IPS-18c (cell line): ENCODE data around the gene MFSD11.
A peak's percentile ranks its signal among the peaks of the same experiment; 100 is the strongest.
"Not testable (repeated sequence)": the region's sequence is repeated elsewhere in the genome, so short reads cannot be mapped to it uniquely, and the experiment has no call there.

Experiments
- H3K4me3 ChIP-seq: 2 replicates; pipeline ENCODE4 v1.7.0; 2013; ENCODE audit warnings: low read depth, mild to moderate bottlenecking, low read length, moderate library complexity; ENCODE audit not compliant: insufficient read depth
- H3K9me3 ChIP-seq: one replicate; pipeline ENCODE4 v1.6.1; 2013; ENCODE audit warnings: mild to moderate bottlenecking, low read length, moderate library complexity; ENCODE audit not compliant: control insufficient read depth, insufficient read depth

MFSD11 gene

DNA sequence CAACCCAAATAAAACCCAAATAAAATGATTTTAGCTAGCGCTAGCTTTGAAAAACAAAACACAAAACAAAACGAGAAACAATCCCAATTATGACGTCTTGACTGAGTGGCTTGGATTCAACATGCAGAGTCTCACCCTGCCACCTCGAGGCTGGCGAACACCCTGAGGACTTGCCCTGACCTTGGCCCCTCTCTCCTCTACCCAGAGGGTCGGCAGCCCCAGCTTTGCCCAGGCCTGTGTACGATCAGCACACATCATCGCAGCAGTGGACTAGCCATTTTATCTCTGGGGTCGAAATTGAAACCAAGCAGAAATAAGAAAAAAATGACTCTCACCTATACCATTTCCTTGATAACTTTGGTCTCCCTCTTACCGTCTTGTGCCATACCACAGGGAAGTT lies 16.5 kb upstream of the MFSD11 start:
- no peak overlapping the region for H3K4me3 ChIP-seq

DNA sequence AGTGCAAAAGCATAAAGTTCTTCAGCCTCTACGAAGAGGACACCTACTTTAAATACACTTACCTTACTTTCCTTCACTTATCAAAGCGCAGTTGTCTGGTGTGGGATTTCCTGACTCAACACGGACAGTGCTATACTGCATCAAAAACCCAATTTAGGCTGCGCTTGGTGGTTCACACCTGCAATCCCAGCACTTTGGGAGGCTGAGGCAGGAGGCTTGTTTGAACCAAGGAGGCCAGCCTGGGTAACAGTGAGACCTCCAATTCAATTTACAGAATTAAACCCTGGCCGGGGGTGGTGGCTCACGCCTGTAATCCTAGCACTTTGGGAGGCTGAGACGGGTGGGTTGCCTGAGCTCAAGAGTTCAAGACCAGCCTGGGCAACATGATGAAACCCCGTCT lies 15.6 kb upstream of the MFSD11 start:
- Histone ChIP-seq H3K4me3 (no peak overlapping the region), H3K9me3 (no peaks in the 10 kb centered on the region)

More for the DNA sequence above, 16.5 kb upstream of the MFSD11 start:
- no peaks in the 10 kb centered on the region for H3K9me3 ChIP-seq

DNA sequence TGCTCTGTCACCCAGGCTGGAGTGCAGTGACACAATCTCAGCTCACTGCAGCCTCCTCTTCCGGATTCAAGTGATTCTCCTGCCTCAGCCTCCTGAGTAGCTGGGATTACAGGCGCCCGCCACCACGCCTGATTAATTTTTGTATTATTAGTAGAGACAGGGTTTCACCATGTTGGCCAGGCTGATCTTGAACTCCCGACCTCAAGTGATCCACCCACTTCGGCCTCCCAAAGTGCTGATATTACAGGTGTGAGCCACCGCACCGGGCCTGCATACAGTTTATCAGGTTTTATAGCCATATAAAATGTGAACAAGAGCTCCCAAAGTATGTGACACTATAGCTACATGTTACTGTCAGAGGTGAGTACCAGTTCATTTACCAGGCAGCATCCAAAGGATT lies 14.9 kb upstream of the MFSD11 start:
- H3K9me3 ChIP-seq, H3K4me3 ChIP-seq: not testable (repeated sequence)

DNA sequence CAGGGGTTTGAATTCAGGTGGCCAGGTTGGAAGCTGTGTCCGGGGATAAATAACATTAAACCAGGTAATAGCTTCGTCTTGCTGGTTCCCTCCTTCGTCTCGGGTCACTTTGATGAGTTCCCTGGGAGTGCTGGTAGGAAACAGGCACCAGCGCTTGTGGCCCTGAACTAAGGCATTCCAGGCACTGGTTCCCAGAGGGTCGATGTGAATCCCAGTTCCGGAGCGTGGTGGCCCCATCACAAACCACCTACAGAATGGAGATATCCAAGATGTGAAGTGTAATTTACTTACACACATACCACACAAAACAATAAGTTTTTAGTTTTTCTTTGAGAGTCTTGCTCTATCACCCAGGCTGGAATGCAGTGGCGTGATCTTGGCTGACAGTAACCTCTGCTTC lies 14.1 kb upstream of the MFSD11 start:
- no peaks in the 10 kb centered on the region for H3K9me3 ChIP-seq
- H3K4me3 ChIP-seq: no peak overlapping the region

DNA sequence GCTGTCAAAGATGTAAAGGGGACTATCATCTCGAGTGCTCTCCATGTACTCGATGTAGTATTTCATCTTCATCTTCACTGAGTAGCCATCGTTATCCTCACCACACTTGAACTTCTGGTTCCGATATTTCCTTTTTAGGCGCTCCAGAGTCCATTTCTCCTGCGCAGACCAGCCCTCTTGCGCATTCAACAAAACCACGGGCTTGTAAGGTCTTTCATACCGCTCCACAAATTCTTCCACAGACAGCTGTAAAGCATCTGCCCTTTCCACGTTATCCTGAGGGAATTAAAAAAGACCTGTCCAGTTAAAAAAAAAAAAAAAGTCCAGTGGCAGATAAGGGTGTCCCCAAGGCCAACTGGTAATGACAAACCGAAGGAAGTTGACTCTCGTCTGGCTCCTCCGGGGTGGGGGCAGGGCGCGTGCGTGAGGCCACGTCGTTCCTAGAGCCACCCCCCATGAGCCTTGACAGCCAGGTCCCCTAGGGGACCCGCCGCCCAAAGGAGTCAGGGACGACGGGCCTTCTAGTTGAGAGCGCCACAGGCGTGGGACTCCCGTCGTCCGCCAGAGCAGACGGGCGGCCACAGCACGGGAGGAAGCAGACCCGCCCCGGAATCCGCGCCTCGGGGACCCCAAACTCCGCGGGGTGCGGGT lies 12.2 kb upstream of the MFSD11 start:
- Histone ChIP-seq H3K9me3 (no peaks in the 10 kb centered on the region), H3K4me3 (peak overlapping the region; percentile 89)

DNA sequence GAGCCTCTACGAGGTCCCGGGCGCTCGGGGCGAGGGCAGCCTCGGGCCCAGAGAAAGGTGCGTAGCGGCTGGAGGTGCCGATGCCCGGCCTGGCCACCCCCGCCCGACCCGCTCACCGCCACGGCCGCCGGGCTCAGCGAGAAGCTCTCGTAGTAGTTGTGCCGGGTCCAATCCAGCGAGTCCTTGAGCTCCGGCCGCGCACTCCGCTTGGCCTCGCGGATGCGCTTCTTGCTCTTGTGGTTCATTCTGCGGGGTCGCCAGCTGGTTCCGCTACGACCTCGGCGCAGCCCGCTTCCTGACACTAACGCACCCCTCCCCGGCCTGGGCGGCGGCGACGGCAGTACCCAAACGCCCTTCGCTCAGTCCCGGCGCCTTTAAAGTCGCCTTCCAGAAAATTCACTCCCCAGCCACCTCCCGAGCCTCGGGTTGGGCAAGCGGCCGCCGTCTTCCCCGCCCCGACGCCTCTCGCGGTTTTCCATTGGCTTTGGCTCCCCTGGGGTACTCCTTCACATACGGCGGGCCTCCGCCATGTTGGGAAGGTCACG lies 11.6 kb upstream of the MFSD11 start, which contains the start of gene JMJD6:
JMJD6 (minus strand) TSS at position 376 of the 545 bp plus-strand sequence; CDS start at position 245, 131 bp downstream.
- no peaks in the 10 kb centered on the region for H3K9me3 ChIP-seq
- peak within 1 kb of the TSS; percentile 99 for H3K4me3 ChIP-seq

DNA sequence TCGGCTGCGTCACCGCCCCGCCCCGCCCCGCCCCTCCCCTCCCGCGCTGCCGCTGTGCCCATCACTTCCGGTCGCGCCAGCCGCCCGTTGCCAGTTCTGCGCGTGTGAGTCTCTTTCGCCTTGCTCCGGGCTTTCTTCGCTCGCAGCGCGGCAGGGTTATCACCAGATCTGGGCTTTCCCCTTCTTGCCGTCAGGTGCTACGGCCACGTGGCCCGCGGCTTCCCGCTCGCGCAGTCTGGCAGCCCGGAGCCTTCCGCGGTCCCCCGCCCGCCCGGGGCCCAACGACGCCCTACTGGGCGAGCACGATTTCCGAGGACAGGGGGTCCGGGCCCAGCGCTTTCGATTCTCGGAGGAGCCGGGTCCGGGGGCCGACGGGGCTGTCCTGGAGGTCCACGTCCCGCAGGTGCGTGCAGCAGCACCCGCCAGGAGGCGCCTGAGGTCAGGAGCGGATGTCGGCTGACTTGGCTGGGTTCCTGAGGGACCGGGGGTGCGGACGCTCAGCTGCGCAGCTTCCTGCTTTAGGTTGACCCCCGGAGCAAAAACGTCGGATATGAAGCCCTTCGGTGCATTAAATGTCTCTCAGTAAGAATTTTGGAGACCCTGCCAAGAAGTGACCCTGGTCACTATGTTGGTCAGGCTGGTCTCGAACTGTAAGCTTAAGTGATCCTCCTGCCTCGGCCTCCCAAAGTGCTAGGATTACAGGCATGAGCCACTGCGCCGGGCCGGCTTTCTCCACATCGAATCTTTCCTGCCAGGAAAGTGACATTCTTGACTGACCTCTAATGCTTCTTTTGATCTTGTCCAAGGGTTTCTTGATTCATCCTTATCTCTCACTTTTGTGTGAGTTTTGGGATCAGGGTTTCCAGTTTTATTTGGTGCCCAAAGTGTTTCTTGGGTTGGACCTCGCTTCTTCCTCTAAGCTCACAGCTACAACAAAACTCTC lies 10.9 kb upstream of the MFSD11 start, which contains the start of gene METTL23:
METTL23 (plus strand) TSS at position 64 of the 943 bp plus-strand sequence. CDS start 2,872 bp downstream, outside the sequence.
- no peaks in the 10 kb centered on the region for H3K9me3 ChIP-seq
- peak within 1 kb of the TSS; percentile 99 for H3K4me3 ChIP-seq

DNA sequence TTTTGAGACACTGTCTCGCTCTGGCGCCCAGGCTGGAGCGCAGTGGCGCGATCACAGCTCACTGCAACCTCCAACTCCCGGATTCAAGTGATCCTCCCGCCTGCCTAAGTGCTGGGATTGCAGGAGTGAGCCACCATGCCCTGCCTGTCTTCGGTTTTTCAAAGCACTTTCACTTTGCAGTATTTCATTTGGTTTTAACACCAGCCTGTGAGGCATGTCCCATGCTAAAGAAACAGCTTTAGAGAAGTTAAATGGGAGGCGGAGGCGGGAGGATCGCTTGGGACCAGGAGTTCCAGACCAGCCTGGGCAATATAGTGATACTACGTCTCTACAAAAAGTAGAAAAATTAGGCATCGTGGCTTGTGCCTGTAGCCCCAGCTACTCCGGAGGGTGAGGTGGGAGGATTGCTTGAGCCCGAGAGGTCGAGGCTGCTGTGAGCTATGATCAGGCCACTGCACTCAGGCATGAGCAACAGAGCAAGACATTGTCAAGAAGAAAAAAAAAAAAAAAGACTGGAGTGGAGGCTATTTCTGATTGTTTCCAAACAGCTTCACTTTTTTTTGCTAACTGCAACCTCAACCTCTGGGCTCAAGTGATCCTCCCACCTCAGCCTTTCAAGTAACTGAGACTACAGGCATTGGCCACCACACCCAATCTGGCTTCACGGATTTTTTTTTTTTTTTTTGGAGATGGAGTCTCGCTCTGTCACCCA lies 10.0 kb upstream of the MFSD11 start:
- no peaks in the 10 kb centered on the region for H3K9me3 ChIP-seq
- peak overlapping the region; percentile 99 for H3K4me3 ChIP-seq

DNA sequence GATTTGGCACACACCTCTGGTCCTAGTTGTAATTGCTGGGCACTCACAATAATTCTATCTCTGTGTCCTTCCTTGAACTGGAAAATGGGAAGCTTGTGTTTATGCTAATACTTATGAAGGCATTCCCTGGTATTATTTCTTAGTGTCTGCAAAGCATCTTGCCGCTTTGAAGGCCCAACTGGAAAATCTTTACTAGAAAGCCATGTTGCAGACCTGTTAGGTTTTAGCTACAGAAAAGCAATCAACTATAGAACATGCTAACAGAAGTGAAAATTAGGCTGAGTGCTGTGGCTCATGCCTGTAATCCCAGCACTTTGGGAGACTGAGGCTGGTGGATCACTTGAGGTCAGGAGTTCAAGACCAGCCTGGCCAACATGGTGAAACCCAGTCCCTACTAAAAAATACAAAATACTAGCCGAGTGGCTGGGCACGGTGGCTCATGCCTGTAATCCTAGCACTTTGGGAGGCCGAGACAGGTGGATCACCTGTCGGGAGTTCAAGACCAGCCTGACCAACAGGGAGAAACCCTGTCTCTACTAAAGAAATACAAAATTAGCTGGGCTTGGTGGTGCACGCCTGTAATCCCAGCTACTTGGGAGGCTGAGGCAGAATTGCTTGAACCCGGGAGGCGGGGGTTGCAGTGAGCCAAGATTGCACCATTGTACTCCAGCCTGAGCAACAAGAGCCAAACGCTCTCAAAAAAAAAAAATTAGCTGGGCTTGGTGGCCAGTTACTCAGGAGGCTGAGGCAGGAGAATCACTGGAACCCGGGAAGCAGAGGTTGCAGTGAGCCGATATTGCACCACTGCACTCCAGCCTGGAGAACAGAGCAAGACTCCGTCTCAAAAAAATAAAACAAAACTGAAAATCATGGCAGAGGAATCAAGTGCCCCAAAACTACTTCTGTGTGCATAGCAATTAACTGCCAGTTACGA lies 5.9 kb upstream of the MFSD11 start:
- H3K4me3 ChIP-seq, H3K9me3 ChIP-seq: not testable (repeated sequence)

DNA sequence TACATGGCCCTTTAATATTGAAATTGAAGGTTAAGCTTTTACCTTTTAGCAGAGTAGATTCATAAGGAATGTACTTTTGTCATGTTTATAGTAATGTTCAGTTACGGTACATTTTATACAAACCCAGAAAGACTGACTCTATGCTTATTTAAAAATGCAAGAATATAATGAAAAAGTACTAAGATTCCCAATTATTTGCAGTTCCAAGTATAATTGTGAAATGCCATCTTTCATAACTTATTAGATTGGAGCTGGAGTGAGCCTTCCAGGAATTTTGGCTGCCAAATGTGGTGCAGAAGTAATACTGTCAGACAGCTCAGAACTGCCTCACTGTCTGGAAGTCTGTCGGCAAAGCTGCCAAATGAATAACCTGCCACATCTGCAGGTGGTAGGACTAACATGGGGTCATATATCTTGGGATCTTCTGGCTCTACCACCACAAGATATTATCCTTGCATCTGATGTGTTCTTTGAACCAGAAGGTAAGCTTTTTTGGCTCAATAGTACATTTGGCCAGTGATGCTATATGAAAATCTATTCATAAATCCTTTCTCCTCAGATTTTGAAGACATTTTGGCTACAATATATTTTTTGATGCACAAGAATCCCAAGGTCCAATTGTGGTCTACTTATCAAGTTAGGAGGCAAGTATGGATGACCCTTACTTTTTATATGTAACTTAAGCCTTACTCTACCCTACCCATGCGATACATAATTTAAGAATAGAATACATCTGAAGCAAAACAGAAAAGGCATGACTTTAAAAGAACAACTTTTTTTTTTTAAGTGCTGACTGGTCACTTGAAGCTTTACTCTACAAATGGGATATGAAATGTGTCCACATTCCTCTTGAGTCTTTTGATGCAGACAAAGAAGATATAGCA lies 4.9 kb upstream of the MFSD11 start:
- H3K4me3 ChIP-seq: no peak overlapping the region
- H3K9me3 ChIP-seq: no peaks in the 10 kb centered on the region

DNA sequence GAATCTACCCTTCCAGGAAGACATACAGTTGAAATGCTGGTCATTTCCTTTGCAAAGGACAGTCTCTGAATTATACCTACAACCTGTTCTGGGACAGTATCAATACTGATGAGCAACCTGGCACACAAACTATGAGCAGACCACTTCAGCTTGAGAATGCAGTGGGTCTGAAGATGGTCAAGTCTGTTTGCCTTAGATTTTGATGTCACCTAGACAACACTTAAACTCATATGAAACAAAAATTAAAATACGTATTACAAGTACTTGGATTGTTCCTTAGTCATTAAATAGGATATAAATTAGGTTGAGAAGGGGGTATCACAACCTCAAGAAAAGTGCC lies 4.3 kb upstream of the MFSD11 start:
- no peak overlapping the region for H3K4me3 ChIP-seq
- H3K9me3 ChIP-seq: no peaks in the 10 kb centered on the region

DNA sequence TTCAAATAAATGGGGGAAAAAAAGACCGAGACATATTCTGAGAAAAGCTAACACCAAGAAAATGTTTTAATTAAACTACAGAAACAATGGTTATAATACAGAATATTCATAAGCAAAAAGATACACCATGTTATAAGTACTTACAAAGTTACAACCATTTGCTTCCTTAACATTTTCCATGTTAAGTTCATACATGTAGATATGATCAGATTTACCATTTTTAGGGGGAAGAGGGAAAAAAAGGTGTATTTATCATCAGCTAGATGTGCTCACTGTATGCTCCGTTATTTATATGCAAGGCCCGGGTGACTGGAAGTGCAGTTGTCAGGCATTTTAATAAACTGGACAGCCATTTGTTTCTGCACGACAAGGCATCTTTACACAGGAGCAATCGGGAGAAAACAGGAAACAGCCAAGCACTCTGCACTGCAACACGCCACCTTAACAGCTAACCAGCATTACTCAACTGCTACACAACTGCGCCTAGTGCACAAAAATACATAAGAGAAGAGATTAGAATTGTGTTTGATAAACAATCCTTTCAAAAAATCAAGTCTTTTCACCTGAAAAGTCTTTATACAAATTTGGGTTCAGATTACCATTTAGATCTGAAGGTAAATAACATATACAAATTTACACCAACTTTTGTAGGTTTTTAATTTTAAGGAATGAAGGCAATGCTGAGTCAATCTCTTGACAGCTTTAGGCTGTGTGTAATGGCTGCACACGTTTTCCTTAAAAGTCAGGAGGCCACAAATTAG lies 3.7 kb upstream of the MFSD11 start:
- no peaks in the 10 kb centered on the region for H3K9me3 ChIP-seq
- H3K4me3 ChIP-seq: peak overlapping the region; percentile 60

DNA sequence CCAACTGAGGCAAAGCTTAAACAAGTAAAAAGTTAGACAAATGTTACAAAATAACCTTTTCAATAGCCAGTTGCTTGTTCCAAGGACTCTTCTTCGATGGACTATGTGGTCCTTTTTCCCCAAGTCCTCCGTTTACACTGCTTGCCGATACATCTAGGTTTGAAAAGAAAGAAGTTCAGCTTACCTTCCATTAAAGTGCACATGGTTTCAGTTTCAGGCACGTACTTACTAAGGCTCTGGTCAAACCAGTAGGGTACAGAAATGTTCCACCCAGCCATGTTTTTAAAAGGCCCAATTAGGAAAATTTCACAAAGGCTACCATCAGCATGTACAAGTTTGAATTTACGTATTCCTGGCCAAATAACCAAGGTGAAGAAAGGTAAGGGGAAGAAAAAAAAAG lies 2.9 kb upstream of the MFSD11 start:
- Histone ChIP-seq H3K4me3 (peak overlapping the region; percentile 60), H3K9me3 (no peaks in the 10 kb centered on the region)

DNA sequence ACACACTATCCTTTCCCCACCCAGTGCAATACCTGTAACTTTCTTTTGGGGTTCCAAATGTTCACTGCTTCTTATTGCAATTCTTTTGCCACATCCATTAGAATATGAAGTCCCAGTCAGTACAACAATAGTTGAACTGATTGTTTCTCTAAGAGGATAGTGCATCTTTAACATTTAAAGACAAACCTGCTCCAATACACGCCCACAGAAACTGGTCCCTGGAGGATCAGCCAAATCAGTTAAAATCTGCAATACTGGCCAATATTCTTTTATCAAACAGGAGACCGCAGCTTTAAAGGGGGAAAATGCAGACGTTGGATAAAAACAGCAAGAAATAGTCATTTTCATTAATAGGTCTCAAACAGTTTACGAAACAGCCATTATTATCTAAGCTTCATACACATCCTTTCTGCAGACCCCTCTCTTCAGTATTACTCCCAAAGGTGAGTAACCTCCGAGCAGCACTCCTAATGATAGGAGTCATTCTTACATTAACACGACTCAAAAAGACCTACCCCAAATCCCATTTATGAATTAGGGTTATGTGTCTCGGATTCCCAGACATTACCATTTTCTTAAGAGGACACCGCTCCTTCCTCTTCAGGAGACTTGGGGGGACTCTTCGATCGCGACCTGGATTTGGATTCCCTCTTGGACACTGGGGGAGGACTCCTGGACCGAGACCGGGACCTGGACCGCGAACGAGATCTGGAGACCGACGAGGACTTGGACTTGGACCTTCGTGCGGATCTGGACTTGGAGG lies 2.2 kb upstream of the MFSD11 start:
- Histone ChIP-seq H3K9me3 (no peaks in the 10 kb centered on the region), H3K4me3 (peak overlapping the region; percentile 97)
